ENCODE results near the gene TRIM44. TPM values are rescaled to one million over a fixed set of nuclear protein-coding genes. Genes with fewer than 3 reads are reported as not detected.
"Not testable (repeated sequence)": the region's sequence is repeated elsewhere in the genome, so short reads cannot be mapped to it uniquely, and the experiment has no call there.

Gene TRIM44
- total RNA-seq, 4 donors from 2014 or later, result 6.8 to 32.0 (median 13.5) TPM

GRCh38 chr11:35711173-35711910 is 48.8 kb downstream of the TRIM44 start:
- Histone ChIP-seq H3K27me3 (no peaks in the 10 kb centered on the region), H3K9me3 (no peaks in the 10 kb centered on the region), H3K4me3 (no peak overlapping the region), H3K4me1 (no peaks in the 10 kb centered on the region), H3K36me3 (no peaks in the 10 kb centered on the region), H3K27ac (no peak overlapping the region)
- TF ChIP-seq CTCF (IDR thresholded peaks at IDR 0.05) (peak in 1 of 6 experiments; percentile 28), POLR2A (IDR thresholded peaks at IDR 0.05) (no peak)
- DNase-seq, result no peak
- intact Hi-C loops (cut with DNase I), result no loop called here
- 78 to 97% methylated on average over 3 of the region's 3 CpGs for WGBS, 2 donors

GRCh38 chr11:35711924-35712323 is 49.3 kb downstream of the TRIM44 start:
- no peak for DNase-seq
- Histone ChIP-seq H3K4me1 (no peaks in the 10 kb centered on the region), H3K4me3 (no peak overlapping the region), H3K9me3 (no peaks in the 10 kb centered on the region), H3K27me3 (no peaks in the 10 kb centered on the region), H3K27ac (no peak overlapping the region), H3K36me3 (no peaks in the 10 kb centered on the region)
- intact Hi-C loops (cut with DNase I), result no loop called here
- TF ChIP-seq CTCF (IDR thresholded peaks at IDR 0.05) (no peak), POLR2A (IDR thresholded peaks at IDR 0.05) (no peak)

GRCh38 chr11:35712533-35712932 is 50.0 kb downstream of the TRIM44 start:
- H3K4me1 ChIP-seq, result no peaks in the 10 kb centered on the region
- no peaks in the 10 kb centered on the region for H3K27me3 ChIP-seq
- H3K27ac ChIP-seq, result no peak overlapping the region
- DNase-seq, result no peak
- H3K4me3 ChIP-seq, result no peak overlapping the region
- TF ChIP-seq POLR2A (IDR thresholded peaks at IDR 0.05) (no peak), CTCF (IDR thresholded peaks at IDR 0.05) (no peak)
- no peaks in the 10 kb centered on the region for H3K9me3 ChIP-seq
- intact Hi-C loops (cut with DNase I), result no loop called here
- 86 to 92% methylated on average over 3 of the region's 3 CpGs for WGBS, 2 donors
- no peaks in the 10 kb centered on the region for H3K36me3 ChIP-seq

- Histone ChIP-seq H3K27me3 (no peaks in the 10 kb centered on the region), H3K27ac (no peak overlapping the region), H3K36me3 (no peaks in the 10 kb centered on the region), H3K9me3 (no peaks in the 10 kb centered on the region), H3K4me1 (no peaks in the 10 kb centered on the region), H3K4me3 (no peak overlapping the region)
- TF ChIP-seq POLR2A (IDR thresholded peaks at IDR 0.05) (no peak), CTCF (IDR thresholded peaks at IDR 0.05) (no peak)
- WGBS, 2 donors, result 74 to 86% methylated on average over 3 of the region's 3 CpGs
- DNase-seq, result no peak
- intact Hi-C loops (cut with DNase I), result no loop called here
Measured at GRCh38 chr11:35714882-35715627, 52.5 kb downstream of the TRIM44 start.

- 59 to 66% methylated on average over 2 of the region's 2 CpGs for WGBS, 2 donors
- H3K4me3 ChIP-seq; H3K27ac ChIP-seq; DNase-seq; intact Hi-C loops (cut with DNase I); H3K27me3 ChIP-seq; H3K4me1 ChIP-seq; H3K9me3 ChIP-seq; H3K36me3 ChIP-seq: not testable (repeated sequence)
Measured at GRCh38 chr11:35715677-35716076, 53.1 kb downstream of the TRIM44 start.

Data from esophagus squamous epithelium (tissue), 5 donors.